ENCODE measurements around the gene IL1RN. TPM values are rescaled to one million over a fixed set of nuclear protein-coding genes. Genes with fewer than 3 reads are reported as not detected.

IL1RN gene
- total RNA-seq, 1 donor from 2014 or later = not detected

GRCh38 chr2:113124181-113124961 is 3.0 kb upstream of the IL1RN start:
- H3K79me2 ChIP-seq (ENCODE audit: insufficient read depth, low read length) = no peaks in the 10 kb centered on the region
- no peak for FAIRE-seq
- peaks cover 14% of the 10 kb centered on the region for H3K4me1 ChIP-seq (ENCODE audit: insufficient read depth, low read length)
- peak overlapping the region; percentile 18 for H3K4me3 Mint-ChIP-seq (ENCODE audit: unreplicated experiment)
- peak overlapping the region; percentile 55 for H3K27ac Mint-ChIP-seq (ENCODE audit: unreplicated experiment)
- peaks cover 13% of the 10 kb centered on the region for H3K4me1 Mint-ChIP-seq (ENCODE audit: low read depth, unreplicated experiment)
- H3K9me3 ChIP-seq (ENCODE audit: insufficient read depth, low read depth, low read length) = no peaks in the 10 kb centered on the region
- no peak overlapping the region for H3K4me3 ChIP-seq (ENCODE audit: insufficient read depth, low read depth, low read length)
- H4K20me1 ChIP-seq (ENCODE audit: insufficient read depth, low read length) = no peaks in the 10 kb centered on the region
- H3K9me3 Mint-ChIP-seq (ENCODE audit: unreplicated experiment) = no peaks in the 10 kb centered on the region
- H3K27ac ChIP-seq (ENCODE audit: low read depth, low read length) = peak overlapping the region; percentile 22
- peak overlapping the region; percentile 74 for H3K4me2 ChIP-seq (ENCODE audit: low read length)
- no peaks in the 10 kb centered on the region for H3K36me3 ChIP-seq (ENCODE audit: insufficient read depth, low read length)
- peak overlapping the region; percentile 28 for H3K9ac ChIP-seq (ENCODE audit: low read length)
- H3K27me3 Mint-ChIP-seq (ENCODE audit: low read depth, unreplicated experiment) = peaks cover 30% of the 10 kb centered on the region
- no peak for TF ChIP-seq CTCF (IDR thresholded peaks at IDR 0.05; ENCODE audit: insufficient read depth, low read depth, low read length)
- TF ChIP-seq EZH2 (IDR thresholded peaks at IDR 0.05; ENCODE audit: insufficient read depth, low read length) = no peak
- peaks cover 10% of the 10 kb centered on the region for H3K27me3 ChIP-seq (ENCODE audit: insufficient read depth, low read length)
- no peaks in the 10 kb centered on the region for H3K36me3 Mint-ChIP-seq (ENCODE audit: low read depth, unreplicated experiment)
- no peak overlapping the region for H2AFZ ChIP-seq (ENCODE audit: low read depth, low read length)
- DNase-seq (ENCODE audit: low read depth) = peak; percentile 26

GRCh38 chr2:113124984-113125855 is 2.2 kb upstream of the IL1RN start:
- no peaks in the 10 kb centered on the region for H3K36me3 Mint-ChIP-seq (ENCODE audit: low read depth, unreplicated experiment)
- no peak for TF ChIP-seq EZH2 (IDR thresholded peaks at IDR 0.05; ENCODE audit: insufficient read depth, low read length)
- no peak for TF ChIP-seq CTCF (IDR thresholded peaks at IDR 0.05; ENCODE audit: insufficient read depth, low read depth, low read length)
- no peaks in the 10 kb centered on the region for H3K36me3 ChIP-seq (ENCODE audit: insufficient read depth, low read length)
- H3K9me3 Mint-ChIP-seq (ENCODE audit: unreplicated experiment) = no peaks in the 10 kb centered on the region
- FAIRE-seq (peak; percentile 73), DNase-seq (ENCODE audit: low read depth) (no peak)
- peak overlapping the region; percentile 50 for H3K27ac Mint-ChIP-seq (ENCODE audit: unreplicated experiment)
- H3K27me3 ChIP-seq (ENCODE audit: insufficient read depth, low read length) = peaks cover 10% of the 10 kb centered on the region
- peak overlapping the region; percentile 22 for H3K27ac ChIP-seq (ENCODE audit: low read depth, low read length)
- no peak overlapping the region for H3K4me3 Mint-ChIP-seq (ENCODE audit: unreplicated experiment)
- H3K9ac ChIP-seq (ENCODE audit: low read length) = peak overlapping the region; percentile 28
- H3K4me1 Mint-ChIP-seq (ENCODE audit: low read depth, unreplicated experiment) = peaks cover 13% of the 10 kb centered on the region
- H3K79me2 ChIP-seq (ENCODE audit: insufficient read depth, low read length) = no peaks in the 10 kb centered on the region
- H3K4me1 ChIP-seq (ENCODE audit: insufficient read depth, low read length) = peaks cover 14% of the 10 kb centered on the region
- H3K9me3 ChIP-seq (ENCODE audit: insufficient read depth, low read depth, low read length) = no peaks in the 10 kb centered on the region
- peak overlapping the region; percentile 74 for H3K4me2 ChIP-seq (ENCODE audit: low read length)
- H2AFZ ChIP-seq (ENCODE audit: low read depth, low read length) = no peak overlapping the region
- H4K20me1 ChIP-seq (ENCODE audit: insufficient read depth, low read length) = no peaks in the 10 kb centered on the region
- H3K27me3 Mint-ChIP-seq (ENCODE audit: low read depth, unreplicated experiment) = peaks cover 25% of the 10 kb centered on the region
- no peak overlapping the region for H3K4me3 ChIP-seq (ENCODE audit: insufficient read depth, low read depth, low read length)
